GM19372 (cell line): Measurements from ENCODE around the gene GNA12.

Source experiments
- ATAC-seq: cut with Tn5 transposase; IDR thresholded peaks from one replicate; pipeline ENCODE4 v1.9.1; 2021; ENCODE audit warnings: mild to moderate bottlenecking, low read depth, moderate library complexity; ENCODE audit not compliant: unreplicated experiment

GNA12 gene

DNA sequence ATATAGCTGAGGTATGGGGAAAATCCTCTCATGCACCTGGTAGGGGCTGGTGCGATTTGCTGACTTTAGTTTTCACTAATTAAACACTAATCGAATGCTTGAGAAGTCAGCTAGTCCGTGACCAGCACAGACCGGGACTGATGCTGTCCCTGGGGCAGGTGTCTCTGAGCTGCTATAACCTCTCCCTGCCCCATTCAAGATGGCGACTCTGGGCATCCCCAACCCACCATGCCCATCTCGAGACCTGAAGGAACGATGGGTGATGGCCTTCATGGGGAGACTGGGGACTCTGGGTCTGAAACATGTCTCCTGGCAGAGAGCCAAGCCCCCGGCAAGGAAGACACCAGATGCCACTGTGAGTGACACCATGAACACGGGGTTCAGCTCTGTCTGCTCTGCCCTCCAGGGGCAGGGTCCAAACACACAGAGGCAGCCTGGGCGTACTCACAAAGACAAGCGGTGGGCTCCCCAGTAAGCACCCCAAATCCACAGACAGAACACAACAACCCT, 57.4 kb downstream of the GNA12 start:
- no peak for ATAC-seq

DNA sequence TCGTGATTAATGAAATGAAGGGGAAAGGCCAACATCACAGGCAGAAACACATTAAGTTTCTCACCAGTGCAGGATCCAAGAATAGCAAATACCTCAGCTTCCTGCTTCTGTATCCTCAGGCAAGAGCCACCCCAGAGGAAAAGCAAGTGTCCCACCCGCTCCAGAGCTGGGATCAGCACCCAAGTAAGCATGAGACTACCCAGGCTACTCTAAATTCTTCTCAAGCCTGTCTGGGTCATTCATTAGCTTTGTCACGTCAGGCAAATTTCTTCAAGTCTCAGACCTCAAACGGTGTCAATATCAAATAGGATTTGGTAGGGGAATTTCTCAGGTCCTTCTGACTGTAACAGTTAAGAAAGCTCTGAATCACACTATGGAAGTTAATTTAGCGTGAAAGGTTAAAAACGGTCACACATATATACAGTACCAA, 59.0 kb downstream of the GNA12 start:
- ATAC-seq, result no peak

DNA sequence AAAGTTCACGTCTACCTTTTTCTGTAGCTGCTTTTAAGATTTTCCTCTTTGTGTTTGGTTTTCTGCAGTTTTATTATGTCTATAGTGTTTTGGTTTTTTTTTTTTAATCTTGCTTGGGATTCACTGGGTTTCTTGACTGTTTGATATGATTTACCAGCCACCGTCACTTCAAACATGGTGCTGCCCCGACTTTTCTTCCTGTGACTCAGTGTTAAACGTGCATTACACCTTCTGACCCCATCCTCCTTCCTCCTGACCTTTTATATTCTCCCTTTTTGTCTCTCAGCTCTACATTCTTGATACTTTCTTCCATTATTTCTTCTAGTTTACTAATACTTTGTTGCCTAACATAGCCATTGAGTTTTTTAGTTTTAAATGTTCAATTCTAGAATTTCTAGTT, 61.5 kb downstream of the GNA12 start:
- no peak for ATAC-seq

DNA sequence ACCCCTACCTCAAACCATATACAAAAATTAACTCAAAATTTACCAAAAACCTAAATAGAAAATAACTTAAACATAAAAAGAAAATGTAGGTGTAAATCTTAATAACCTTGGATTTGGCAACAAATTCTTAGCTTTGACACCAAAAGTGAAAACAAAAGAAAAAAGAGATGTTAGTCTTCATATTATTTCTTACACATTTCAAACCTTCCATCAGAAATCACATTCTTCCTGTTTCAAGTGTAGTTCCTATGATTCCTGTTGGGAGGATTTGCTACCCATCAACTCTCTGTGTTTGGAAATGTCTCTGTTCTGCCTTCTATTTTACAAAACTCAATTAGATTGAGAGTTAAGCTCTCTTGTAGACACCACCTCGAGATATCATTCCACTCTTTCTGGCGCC, 62.0 kb downstream of the GNA12 start:
- no peak for ATAC-seq

DNA sequence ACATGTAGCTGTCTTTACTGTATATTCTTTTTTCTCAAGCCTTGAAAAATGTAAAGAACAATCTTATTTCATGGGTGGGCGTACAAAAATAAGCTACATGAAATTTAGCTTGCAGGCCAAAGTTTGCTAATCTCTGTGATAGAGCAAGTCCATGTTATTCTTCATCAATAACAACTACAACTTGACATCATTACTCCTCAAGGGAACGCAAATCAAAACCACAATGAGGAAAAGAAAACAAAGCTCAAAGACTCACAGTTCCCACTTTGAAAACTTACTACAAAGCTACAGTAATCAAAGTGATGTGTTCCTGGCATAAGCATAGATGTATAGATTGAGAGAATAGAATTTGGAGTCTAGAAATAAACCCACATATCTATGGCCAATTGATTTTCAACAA, 62.5 kb downstream of the GNA12 start:
- ATAC-seq, result no peak

DNA sequence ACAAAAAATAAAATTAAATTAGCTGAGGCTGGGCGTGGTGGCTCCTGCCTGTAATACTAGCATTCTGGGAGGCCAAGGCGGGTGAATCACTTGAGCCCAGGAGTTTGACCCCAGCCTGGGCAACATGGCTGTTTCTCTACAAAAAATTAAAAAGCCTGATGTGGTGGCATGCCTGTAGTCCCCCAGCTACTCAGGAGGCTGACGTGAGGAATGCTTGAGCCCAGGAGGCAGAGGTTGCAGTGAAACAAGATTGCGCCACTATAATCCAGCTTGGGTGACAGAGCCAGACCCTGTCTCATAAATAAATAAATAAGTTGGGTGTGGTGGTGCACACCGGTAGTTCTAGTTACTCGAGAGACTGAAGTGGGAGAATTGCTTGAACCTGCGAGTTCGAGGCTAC, 65.1 kb downstream of the GNA12 start:
- no peak for ATAC-seq

DNA sequence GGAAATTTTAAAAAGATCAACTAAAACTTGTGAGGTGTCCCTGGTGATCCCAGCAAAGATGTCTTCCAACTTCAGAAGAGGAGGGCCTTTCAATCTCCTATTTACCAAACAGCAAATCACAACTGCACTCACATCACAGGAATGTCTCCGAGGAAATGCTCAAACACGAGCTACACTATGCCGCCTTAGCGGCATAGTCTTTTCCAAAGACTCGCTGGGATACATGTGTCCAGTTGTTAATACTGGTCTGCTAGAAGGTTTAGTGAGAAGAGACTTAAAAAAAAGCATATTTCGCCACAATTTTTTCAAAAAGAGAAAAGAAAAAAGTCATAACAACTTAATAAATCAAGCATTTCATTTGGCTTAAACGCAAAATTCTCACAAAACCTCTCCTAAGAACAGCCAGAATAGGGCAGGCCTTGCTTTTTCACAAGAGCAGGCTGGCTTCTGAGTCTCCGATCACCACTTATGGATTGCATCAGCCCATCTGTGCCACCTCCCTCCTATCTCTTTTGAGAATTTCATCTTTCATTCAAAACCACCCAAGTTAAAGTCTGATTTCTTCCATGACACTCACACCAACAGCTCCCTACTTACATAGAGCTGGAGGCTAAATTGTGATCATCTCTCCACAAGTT, 66.1 kb downstream of the GNA12 start:
- ATAC-seq, result no peak

DNA sequence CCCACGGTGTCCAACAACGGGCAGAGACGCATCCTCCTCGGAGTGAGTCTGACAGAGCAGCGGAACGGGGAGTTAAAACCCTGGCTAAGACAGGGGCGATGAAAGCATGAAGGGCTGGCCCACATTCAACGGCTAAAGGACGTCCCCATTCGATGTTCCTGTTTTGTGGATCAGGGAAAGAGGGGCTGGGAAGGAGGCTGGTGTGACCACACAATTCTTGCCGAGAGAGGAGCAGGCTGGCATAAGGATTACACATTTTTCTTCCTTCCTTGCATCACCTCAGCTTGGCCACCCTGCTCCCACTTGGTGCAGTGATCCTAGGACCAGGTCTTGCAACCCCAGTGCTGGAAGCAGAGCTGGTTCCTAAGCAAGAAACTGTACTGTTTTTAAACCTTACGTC, 67.7 kb downstream of the GNA12 start:
- ATAC-seq, result no peak

DNA sequence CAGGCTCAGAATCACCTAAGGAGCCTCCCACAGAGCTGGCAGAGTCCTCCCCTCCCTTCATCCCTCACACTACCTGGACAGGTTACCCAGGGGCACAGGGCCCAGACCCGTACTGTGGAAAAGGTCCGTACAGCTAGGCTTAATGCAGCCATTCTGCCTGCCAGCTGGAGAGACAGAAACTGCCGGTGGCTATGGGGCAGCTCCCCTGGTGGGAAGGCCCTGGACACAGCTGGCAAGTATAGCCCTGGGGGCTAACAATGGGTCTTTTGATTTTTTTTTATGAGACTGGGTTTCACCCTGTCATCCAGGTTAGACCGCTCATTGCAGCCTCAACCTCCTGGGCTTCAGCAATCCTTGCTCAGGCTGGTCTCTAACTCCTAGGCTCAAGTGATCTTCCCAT, 68.3 kb downstream of the GNA12 start:
- ATAC-seq, result no peak

DNA sequence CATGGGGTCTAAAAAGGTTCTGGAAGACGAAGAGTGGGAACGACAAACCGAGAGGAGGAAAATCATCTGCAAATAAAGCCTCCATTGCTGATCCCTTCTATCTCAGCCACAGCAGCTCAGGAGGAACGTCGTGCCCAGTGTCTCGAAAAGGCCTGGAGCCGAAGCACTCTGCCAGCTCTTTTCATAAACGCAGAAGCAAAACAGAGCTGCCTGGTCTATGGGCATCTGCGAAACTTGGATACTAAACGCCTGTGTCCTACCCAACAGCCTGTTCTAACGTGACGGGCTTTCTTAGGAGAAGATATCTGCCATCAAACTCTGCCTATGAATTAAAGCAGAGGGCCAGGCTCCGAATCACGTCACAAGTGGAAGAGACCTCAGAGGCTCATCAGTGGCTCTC, 68.7 kb downstream of the GNA12 start:
- no peak for ATAC-seq

DNA sequence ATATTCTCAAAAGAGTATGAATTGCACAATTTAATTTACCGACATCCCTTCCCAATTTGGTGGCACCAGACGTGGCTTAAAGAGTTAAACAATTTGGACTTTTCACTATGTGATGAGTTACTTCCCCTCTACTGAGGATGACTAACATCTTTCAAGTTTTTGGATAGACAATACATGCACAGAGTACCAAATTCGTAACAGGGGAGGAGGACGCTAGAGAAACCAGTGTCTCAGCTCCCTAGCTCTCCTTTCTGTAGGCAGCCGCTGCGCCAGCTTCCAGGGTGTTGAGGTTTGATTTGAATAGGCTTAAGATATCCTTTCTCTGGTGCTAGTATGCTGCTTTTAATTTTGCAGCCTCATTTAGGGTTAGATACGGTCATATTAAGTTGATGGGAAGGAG, 69.2 kb downstream of the GNA12 start:
- no peak for ATAC-seq

DNA sequence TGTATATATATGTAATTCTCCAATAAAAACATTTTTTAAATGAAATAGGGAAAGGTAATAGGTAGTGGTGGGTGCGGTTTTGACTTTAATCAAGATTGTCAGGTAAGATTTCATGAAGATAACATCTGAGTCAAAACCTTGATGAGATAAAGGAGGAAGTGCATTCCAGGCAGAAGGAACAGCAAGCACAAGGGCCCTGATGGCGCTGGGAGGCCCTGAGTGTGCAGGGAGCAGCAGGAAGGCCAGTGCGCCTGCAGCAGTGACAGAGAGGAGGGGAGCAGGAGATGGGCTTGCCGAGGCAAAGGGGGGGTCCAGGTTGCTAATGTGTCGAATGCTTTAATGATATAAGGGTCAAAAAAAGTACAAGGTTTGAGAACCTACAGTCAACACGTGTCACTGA, 69.8 kb downstream of the GNA12 start:
- ATAC-seq, result no peak

DNA sequence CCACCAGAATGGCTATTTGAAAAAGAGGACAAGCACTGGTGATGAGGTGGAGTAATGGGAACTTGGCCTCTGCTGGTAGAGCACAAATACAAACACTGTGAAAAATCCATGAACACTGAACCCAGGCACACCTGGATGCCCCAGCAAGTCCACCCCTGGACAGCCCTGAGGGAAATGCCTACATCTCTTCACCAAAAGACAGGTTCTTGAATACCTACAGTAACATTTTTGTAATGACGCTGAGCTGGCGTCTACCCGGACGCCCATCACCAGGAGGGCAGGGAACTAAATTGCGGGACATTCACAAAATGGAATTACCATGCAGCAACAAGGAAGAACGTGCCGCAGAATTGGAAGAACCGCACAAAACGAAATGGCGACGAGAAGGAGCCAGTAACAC, 70.5 kb downstream of the GNA12 start:
- ATAC-seq, result no peak

DNA sequence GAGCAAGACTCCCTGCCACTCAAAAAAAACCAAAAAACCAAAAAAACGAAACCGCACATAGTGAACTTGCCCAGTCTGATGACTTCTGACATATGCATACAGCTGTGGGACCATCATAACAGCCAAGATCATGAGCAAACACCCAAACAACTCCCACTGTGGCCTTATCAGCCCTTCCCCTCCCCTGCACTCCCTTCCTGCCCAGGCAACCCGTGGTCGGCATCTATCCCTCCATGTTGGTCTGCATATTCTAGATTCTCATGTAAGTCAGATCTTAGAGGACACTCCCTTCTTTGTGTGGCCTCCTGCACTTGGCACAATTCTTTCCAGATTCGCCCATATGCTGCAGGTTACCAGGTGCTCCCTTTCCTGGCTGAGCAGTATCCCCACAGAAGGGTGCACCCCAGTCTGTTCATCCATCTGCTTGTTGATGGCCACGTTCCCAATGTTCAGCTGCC, 72.8 kb downstream of the GNA12 start:
- no peak for ATAC-seq

DNA sequence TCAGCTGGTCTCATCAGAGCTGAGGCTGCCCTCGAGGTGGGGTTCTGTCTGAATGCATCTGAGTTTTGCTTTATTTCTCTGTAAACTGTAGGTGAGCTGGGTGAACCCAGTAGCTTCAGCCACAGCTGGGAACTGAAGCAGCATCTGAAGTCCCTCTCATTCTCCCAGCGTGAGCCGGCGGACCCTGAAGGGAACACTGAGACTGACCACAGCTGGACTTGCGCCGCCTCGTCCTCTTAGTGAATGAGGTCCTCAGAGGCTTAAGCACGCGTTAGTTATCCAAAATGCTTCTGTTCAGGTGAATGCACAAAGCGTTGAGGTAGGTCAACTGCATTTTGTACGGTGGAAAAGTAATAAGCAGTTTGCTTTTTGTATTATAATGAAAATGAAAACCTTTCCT, 79.5 kb downstream of the GNA12 start:
- ATAC-seq, result no peak

DNA sequence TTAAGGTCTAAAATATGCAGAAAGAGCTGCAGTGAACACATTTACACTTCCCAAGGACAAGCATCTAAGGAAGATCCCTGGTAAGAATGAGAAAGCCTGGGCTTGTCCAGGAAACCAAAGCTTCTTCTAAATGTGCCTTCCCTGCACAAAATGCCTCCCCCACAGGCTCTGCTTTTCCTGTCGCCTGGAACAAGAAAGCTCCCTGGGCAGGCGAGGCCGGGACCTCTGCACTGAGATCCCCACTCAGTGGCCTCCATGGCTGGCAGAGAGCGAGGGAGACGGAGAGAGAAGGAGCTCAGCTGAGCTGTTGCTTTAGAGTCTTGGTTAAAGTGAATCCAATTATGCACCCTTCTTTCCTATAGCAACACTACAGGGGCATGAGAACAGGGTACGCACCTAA, 80.5 kb downstream of the GNA12 start:
- ATAC-seq, result no peak

DNA sequence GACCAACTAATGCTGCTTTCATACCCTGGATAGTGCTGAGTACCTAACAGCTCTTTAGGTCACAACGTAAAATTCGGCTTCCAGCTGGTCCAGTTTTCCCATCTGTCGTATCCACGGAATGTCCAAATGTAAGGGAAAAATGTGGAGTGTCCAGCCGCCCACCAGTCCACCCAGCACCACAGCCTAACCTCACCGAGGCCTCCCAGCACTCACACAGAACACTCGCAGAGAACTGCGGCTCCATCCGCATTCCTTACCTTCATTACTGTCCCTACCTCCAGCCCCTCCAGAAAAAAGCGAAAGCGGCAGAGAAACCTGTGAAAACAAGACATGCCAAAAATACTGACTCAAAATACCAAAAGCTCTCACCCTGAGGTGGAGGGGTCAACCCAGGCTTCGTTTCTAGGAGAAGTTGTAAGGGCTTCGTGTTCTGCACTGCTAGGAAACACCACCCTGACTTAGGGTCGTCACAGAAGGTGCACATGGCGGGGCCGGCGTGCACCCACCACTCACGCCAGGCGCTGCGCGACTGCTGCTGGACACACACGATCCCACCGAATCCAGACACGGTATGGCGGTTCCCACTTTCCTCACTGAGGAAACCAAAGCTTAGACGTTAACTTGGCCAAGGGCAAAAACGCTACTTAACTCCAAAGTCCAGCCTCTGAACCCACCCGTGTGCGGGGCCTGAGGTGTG, 82.2 kb downstream of the GNA12 start:
- no peak for ATAC-seq

DNA sequence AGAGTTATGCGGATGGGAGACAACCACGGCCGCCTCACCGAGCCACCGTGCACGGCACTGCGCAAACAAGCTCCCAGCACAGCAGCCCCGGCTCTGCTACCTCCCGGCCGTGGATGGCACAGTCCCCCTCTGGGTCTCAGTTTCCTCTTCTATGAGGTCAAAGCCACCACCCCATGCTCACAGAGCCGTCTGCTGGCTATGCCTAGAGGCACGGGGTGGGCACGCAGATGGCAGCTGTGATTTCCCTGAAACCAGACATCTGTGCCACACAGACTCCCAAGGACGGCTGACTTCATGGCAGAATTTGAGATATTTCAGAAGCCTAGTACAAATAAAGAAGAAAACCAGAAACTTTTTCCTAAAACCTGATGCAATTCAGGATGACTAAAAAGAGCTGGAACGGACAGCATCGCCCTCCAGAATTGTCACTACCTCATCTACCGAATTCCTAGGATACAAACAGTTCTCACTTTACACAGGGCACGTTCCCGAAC, 82.9 kb downstream of the GNA12 start:
- ATAC-seq, result no peak

DNA sequence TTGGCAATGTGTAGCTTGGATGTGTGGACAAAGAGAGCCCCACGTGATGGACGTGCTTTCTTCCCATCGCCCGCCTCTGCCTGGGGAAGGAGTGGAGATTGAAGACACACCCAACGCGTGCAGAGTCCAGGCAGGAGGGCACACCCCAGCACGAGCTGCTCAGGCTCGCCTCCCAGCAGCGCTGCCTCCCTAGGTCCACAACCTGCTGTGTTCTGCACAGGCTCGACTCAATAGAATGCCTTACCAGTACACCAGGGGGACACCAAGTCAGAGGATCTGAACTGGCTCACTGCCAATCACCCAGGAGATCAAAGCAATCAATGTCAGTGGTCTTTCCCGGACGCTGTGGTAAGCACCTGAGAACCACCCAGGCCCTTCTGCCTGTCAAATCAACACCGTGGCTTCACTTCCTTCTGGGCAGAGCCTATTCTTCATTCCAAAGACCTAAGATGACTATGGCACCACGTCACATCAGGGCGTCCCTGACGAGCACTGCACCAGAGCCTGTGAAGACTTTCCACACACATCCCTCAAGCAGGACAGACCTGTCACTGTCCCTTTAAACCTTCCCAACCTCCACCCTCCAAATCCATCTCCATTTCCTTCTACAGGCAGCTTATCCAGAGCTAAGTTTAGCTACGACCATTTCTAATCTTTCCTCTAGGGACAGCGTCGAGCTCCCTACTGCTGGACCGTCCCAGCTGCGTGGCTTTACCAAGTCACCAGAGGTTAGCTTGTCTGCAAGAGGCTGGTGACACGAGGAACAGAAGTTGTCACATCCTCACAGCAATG, 83.8 kb downstream of the GNA12 start:
- no peak for ATAC-seq

DNA sequence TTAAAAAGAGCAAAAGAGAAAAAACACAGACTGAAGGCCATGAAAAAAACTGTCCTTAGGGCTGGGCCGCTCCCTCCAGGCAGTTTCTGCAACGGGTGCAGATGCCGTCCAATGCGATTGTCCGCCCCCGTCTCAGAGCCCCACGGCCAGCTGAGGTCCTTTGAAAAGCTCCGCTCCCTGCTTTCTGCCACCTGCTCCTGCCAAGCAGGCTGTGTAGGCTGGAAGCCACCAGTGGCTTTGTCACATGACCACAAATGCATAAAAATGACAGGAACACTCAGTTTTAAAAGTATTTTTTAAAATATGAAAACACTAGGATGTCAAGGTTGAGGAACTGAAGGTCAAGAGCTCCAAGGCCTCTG, 84.4 kb downstream of the GNA12 start:
- no peak for ATAC-seq
